WTC11 (cell line): ENCODE data around the gene ACSL4. TPM values are rescaled to one million over a fixed set of nuclear protein-coding genes. Genes with fewer than 3 reads are reported as not detected.
"Not testable (repeated sequence)": the region's sequence is repeated elsewhere in the genome, so short reads cannot be mapped to it uniquely, and the experiment has no call there.

ENCODE experiments used
- ATAC-seq: fragments of 200-7000 bp; cut with Tn5 transposase; 2 replicates; pipeline ENCODE4 v1.10.0; 2021; ENCODE audit warnings: mild to moderate bottlenecking, moderate library complexity
- CTCF ChIA-PET: fragments of 300-600 bp; sonication (Branson Sonifier 250); formaldehyde crosslinking; loops from one replicate; lab custom pipeline; 2021; ENCODE audit warnings: antibody characterized with exemption; lab: Charles Lee
- POLR2A ChIA-PET: fragments of 350-600 bp; sonication (Branson Sonifier 250); formaldehyde crosslinking; loops from one replicate; lab custom pipeline; 2021; ENCODE audit warnings: antibody characterized with exemption; lab: Charles Lee
- DNase-seq: peaks from one replicate; pipeline ENCODE4 v3.0.0; 2021; ENCODE audit warnings: low spot score
- H3K27ac Mint-ChIP-seq: 2 replicates; pipeline ENCODE4 v1.8.0; 2021; ENCODE audit warnings: mixed read lengths
- H3K27me3 Mint-ChIP-seq: 2 replicates; pipeline ENCODE4 v1.8.0; 2021; ENCODE audit warnings: low read depth, mild to moderate bottlenecking, moderate library complexity, mixed read lengths
- H3K36me3 Mint-ChIP-seq: 2 replicates; pipeline ENCODE4 v1.8.0; 2021; ENCODE audit warnings: mixed read lengths
- H3K4me1 Mint-ChIP-seq: 2 replicates; pipeline ENCODE4 v1.8.0; 2022; ENCODE audit warnings: mixed read lengths
- H3K4me3 Mint-ChIP-seq: 2 replicates; pipeline ENCODE4 v1.8.0; 2021; ENCODE audit warnings: mild to moderate bottlenecking, moderate library complexity, mixed read lengths
- H3K9me3 Mint-ChIP-seq: 2 replicates; pipeline ENCODE4 v1.8.0; 2021; ENCODE audit warnings: mixed read lengths
- ESRRA ChIP-seq: sonication (generic); formaldehyde crosslinking; IDR thresholded peaks from 2 replicates; pipeline ENCODE4 v1.8.1; 2022; ENCODE audit warnings: mild to moderate bottlenecking, missing genetic modification reagents, borderline replicate concordance
- FOXK1 ChIP-seq: sonication (generic); formaldehyde crosslinking; IDR thresholded peaks from 2 replicates; pipeline ENCODE4 v1.8.0; 2022; ENCODE audit warnings: mild to moderate bottlenecking, moderate library complexity, missing genetic modification reagents
- GTF2I ChIP-seq: fragments of 250-450 bp; sonication (Bioruptor Pico); conservative IDR thresholded peaks from 2 replicates; pipeline ENCODE4 v1.4.0; 2021; ENCODE audit warnings: mild to moderate bottlenecking
- KAT7 ChIP-seq: sonication (generic); formaldehyde crosslinking; IDR thresholded peaks from 2 replicates; pipeline ENCODE4 v1.8.1; 2023; ENCODE audit warnings: missing genetic modification reagents, mild to moderate bottlenecking, borderline replicate concordance
- MYBL2 ChIP-seq: sonication (generic); formaldehyde crosslinking; IDR thresholded peaks from 2 replicates; pipeline ENCODE4 v1.8.1; 2023; ENCODE audit warnings: mild to moderate bottlenecking, moderate library complexity, missing genetic modification reagents
- NFATC4 ChIP-seq: fragments of 250-450 bp; sonication (Bioruptor Pico); IDR thresholded peaks from 2 replicates; pipeline ENCODE4 v1.9.0; 2021; ENCODE audit warnings: mild to moderate bottlenecking
- NFYB ChIP-seq: sonication (generic); formaldehyde crosslinking; conservative IDR thresholded peaks from 2 replicates; pipeline ENCODE4 v1.8.0; 2022; ENCODE audit warnings: low read depth, missing genetic modification reagents
- NR1H2 ChIP-seq: sonication (generic); formaldehyde crosslinking; IDR thresholded peaks from 2 replicates; pipeline ENCODE4 v1.9.0; 2021; ENCODE audit warnings: mild to moderate bottlenecking, moderate library complexity, missing genetic modification reagents
- NR2C2 ChIP-seq: sonication (generic); formaldehyde crosslinking; IDR thresholded peaks from 2 replicates; pipeline ENCODE4 v1.8.0; 2022; ENCODE audit warnings: mild to moderate bottlenecking, missing genetic modification reagents
- PRRX2 ChIP-seq: fragments of 250-450 bp; sonication (Bioruptor Pico); IDR thresholded peaks from 2 replicates; pipeline ENCODE4 v1.8.0; 2021; ENCODE audit warnings: mild to moderate bottlenecking
- RELA ChIP-seq: sonication (generic); formaldehyde crosslinking; IDR thresholded peaks from 2 replicates; pipeline ENCODE4 v1.8.1; 2022; ENCODE audit warnings: missing genetic modification reagents, mild to moderate bottlenecking, borderline replicate concordance
- SMAD3 ChIP-seq: sonication (generic); formaldehyde crosslinking; IDR thresholded peaks from 2 replicates; pipeline ENCODE4 v1.8.0; 2022; ENCODE audit warnings: missing genetic modification reagents, mild to moderate bottlenecking, borderline replicate concordance
- TCF7 ChIP-seq: sonication (generic); formaldehyde crosslinking; IDR thresholded peaks from 2 replicates; pipeline ENCODE4 v1.8.0; 2022; ENCODE audit warnings: mild to moderate bottlenecking, low read depth, missing genetic modification reagents, moderate library complexity
- TEAD4 ChIP-seq: sonication (generic); formaldehyde crosslinking; IDR thresholded peaks from 2 replicates; pipeline ENCODE4 v1.8.0; 2022; ENCODE audit warnings: mild to moderate bottlenecking, missing genetic modification reagents
- ZBTB21 ChIP-seq: sonication (generic); formaldehyde crosslinking; IDR thresholded peaks from 2 replicates; pipeline ENCODE4 v1.8.1; 2023; ENCODE audit warnings: mild to moderate bottlenecking, missing genetic modification reagents, borderline replicate concordance
- ZNF121 ChIP-seq: sonication (generic); formaldehyde crosslinking; IDR thresholded peaks from 2 replicates; pipeline ENCODE4 v1.8.0; 2023; ENCODE audit warnings: missing genetic modification reagents
- ZNF232 ChIP-seq: sonication (generic); formaldehyde crosslinking; IDR thresholded peaks from 2 replicates; pipeline ENCODE4 v1.8.0; 2022; ENCODE audit warnings: mild to moderate bottlenecking, missing genetic modification reagents
- ZNF263 ChIP-seq: sonication (generic); formaldehyde crosslinking; IDR thresholded peaks from 2 replicates; pipeline ENCODE4 v1.8.1; 2022; ENCODE audit warnings: low read depth, mild to moderate bottlenecking, moderate library complexity, missing genetic modification reagents
- total RNA-seq: library from RNA; stranded (reverse); gene quantifications from 3 replicates; pipeline ENCODE4 v1.2.3, GENCODE V29; 2021
- TF ChIP-seq, protein P1 (sequence below): sonication (generic); formaldehyde crosslinking; IDR thresholded peaks from 2 replicates; pipeline ENCODE4 v1.8.0; 2022; ENCODE audit warnings: mild to moderate bottlenecking, missing genetic modification reagents
- TF ChIP-seq, protein P2 (sequence below): sonication (generic); formaldehyde crosslinking; IDR thresholded peaks from 2 replicates; pipeline ENCODE4 v1.8.1; 2022; ENCODE audit warnings: missing genetic modification reagents, borderline replicate concordance
- TF ChIP-seq, protein P3 (sequence below): sonication (generic); formaldehyde crosslinking; IDR thresholded peaks from 2 replicates; pipeline ENCODE4 v1.8.1; 2022; ENCODE audit warnings: mild to moderate bottlenecking, missing genetic modification reagents, moderate library complexity, borderline replicate concordance
- TF ChIP-seq, protein P4 (sequence below): sonication (generic); formaldehyde crosslinking; IDR thresholded peaks from 2 replicates; pipeline ENCODE4 v1.8.0; 2022; ENCODE audit warnings: mild to moderate bottlenecking, missing genetic modification reagents
- TF ChIP-seq, protein P5 (sequence below): fragments of 250-450 bp; sonication (Bioruptor Pico); IDR thresholded peaks from 2 replicates; pipeline ENCODE4 v1.9.0; 2021; ENCODE audit warnings: mild to moderate bottlenecking, borderline replicate concordance

The ACSL4 gene
- total RNA-seq, 1 experiment from 2014 or later = 57.7 TPM

DNA sequence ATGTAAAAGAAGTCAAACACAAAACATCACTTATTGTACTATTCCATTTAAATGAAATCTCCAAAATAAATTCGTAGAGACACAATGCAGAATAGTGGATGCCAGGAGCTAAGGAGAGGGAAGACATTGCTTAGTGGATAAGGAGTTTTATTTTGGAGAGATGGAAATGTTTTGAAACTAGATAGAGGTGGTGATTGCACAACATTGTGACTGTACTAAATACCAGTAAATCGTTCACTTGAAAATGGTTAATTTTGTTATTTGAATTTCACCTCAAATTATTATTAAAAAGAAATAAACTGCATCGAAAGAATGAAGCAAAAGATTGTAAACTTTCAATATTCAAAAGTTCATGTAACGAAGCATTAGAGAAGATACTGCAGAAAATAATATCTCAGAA, 9.7 kb upstream of the ACSL4 start:
- TF ChIP-seq, protein P1, sequence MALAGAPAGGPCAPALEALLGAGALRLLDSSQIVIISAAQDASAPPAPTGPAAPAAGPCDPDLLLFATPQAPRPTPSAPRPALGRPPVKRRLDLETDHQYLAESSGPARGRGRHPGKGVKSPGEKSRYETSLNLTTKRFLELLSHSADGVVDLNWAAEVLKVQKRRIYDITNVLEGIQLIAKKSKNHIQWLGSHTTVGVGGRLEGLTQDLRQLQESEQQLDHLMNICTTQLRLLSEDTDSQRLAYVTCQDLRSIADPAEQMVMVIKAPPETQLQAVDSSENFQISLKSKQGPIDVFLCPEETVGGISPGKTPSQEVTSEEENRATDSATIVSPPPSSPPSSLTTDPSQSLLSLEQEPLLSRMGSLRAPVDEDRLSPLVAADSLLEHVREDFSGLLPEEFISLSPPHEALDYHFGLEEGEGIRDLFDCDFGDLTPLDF = no peak
- TF ChIP-seq NR1H2 (CRISPR knock-in tag) = no peak
- TF ChIP-seq, protein P2, sequence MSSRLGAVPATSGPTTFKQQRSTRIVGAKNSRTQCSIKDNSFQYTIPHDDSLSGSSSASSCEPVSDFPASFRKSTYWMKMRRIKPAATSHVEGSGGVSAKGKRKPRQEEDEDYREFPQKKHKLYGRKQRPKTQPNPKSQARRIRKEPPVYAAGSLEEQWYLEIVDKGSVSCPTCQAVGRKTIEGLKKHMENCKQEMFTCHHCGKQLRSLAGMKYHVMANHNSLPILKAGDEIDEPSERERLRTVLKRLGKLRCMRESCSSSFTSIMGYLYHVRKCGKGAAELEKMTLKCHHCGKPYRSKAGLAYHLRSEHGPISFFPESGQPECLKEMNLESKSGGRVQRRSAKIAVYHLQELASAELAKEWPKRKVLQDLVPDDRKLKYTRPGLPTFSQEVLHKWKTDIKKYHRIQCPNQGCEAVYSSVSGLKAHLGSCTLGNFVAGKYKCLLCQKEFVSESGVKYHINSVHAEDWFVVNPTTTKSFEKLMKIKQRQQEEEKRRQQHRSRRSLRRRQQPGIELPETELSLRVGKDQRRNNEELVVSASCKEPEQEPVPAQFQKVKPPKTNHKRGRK (CRISPR knock-in tag) = no peak
- no peak for TF ChIP-seq PRRX2 (CRISPR knock-in tag)
- TF ChIP-seq, protein P3, sequence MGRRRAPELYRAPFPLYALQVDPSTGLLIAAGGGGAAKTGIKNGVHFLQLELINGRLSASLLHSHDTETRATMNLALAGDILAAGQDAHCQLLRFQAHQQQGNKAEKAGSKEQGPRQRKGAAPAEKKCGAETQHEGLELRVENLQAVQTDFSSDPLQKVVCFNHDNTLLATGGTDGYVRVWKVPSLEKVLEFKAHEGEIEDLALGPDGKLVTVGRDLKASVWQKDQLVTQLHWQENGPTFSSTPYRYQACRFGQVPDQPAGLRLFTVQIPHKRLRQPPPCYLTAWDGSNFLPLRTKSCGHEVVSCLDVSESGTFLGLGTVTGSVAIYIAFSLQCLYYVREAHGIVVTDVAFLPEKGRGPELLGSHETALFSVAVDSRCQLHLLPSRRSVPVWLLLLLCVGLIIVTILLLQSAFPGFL = no peak
- TF ChIP-seq GTF2I (CRISPR knock-in tag) = no peak
- TF ChIP-seq, protein P4, sequence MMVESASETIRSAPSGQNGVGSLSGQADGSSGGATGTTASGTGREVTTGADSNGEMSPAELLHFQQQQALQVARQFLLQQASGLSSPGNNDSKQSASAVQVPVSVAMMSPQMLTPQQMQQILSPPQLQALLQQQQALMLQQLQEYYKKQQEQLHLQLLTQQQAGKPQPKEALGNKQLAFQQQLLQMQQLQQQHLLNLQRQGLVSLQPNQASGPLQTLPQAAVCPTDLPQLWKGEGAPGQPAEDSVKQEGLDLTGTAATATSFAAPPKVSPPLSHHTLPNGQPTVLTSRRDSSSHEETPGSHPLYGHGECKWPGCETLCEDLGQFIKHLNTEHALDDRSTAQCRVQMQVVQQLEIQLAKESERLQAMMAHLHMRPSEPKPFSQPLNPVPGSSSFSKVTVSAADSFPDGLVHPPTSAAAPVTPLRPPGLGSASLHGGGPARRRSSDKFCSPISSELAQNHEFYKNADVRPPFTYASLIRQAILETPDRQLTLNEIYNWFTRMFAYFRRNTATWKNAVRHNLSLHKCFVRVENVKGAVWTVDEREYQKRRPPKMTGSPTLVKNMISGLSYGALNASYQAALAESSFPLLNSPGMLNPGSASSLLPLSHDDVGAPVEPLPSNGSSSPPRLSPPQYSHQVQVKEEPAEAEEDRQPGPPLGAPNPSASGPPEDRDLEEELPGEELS (CRISPR knock-in tag) = no peak
- TF ChIP-seq ZNF121 = no peak
- no peak for TF ChIP-seq TCF7 (CRISPR knock-in tag)
- TF ChIP-seq, protein P5, sequence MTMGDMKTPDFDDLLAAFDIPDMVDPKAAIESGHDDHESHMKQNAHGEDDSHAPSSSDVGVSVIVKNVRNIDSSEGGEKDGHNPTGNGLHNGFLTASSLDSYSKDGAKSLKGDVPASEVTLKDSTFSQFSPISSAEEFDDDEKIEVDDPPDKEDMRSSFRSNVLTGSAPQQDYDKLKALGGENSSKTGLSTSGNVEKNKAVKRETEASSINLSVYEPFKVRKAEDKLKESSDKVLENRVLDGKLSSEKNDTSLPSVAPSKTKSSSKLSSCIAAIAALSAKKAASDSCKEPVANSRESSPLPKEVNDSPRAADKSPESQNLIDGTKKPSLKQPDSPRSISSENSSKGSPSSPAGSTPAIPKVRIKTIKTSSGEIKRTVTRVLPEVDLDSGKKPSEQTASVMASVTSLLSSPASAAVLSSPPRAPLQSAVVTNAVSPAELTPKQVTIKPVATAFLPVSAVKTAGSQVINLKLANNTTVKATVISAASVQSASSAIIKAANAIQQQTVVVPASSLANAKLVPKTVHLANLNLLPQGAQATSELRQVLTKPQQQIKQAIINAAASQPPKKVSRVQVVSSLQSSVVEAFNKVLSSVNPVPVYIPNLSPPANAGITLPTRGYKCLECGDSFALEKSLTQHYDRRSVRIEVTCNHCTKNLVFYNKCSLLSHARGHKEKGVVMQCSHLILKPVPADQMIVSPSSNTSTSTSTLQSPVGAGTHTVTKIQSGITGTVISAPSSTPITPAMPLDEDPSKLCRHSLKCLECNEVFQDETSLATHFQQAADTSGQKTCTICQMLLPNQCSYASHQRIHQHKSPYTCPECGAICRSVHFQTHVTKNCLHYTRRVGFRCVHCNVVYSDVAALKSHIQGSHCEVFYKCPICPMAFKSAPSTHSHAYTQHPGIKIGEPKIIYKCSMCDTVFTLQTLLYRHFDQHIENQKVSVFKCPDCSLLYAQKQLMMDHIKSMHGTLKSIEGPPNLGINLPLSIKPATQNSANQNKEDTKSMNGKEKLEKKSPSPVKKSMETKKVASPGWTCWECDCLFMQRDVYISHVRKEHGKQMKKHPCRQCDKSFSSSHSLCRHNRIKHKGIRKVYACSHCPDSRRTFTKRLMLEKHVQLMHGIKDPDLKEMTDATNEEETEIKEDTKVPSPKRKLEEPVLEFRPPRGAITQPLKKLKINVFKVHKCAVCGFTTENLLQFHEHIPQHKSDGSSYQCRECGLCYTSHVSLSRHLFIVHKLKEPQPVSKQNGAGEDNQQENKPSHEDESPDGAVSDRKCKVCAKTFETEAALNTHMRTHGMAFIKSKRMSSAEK (CRISPR knock-in tag) = no peak
- no peak for TF ChIP-seq FOXK1 (CRISPR knock-in tag)
- TF ChIP-seq, all 79 proteins: peak for 0

DNA sequence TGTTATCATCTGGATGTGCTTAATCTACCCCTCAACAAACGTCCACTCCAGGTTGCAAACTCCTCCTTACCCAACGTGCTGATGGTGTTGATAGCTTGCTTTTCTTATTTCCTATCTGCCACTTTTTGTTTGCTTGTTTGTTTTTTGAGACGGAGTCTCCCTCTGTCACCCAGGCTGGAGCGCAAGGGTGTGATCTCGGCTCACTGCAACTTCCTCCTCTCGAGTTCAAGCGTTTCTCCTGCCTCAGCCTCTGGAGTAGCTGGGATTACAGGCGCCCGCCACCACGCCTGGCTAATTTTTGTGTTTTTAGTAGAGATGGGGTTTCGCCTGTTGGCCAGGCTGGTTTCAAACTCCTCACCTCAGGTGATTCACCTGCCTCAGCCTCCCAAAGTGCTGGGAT, 7.8 kb upstream of the ACSL4 start:
- H3K9me3 Mint-ChIP-seq, H3K27me3 Mint-ChIP-seq, H3K4me1 Mint-ChIP-seq, H3K4me3 Mint-ChIP-seq, ATAC-seq, DNase-seq, POLR2A ChIA-PET, H3K36me3 Mint-ChIP-seq, H3K27ac Mint-ChIP-seq: not testable (repeated sequence)
- CTCF ChIA-PET = interaction anchor here (0.6 kb wide), 1 partner anchor 1278 kb away, joined by 8 read pairs; no protein-coding TSS in a partner anchor

More for the DNA sequence above, 9.7 kb upstream of the ACSL4 start:
- CTCF ChIA-PET = interaction anchor here (1.4 kb wide), 1 partner anchor 114 kb away, joined by 5 read pairs; no protein-coding TSS in a partner anchor
- no peaks in the 10 kb centered on the region for H3K36me3 Mint-ChIP-seq
- no peak overlapping the region for H3K4me3 Mint-ChIP-seq
- H3K27ac Mint-ChIP-seq = no peak overlapping the region
- ATAC-seq (no peak), DNase-seq (no peak)
- POLR2A ChIA-PET = no interaction called here
- no peaks in the 10 kb centered on the region for H3K9me3 Mint-ChIP-seq
- H3K4me1 Mint-ChIP-seq = no peaks in the 10 kb centered on the region
- H3K27me3 Mint-ChIP-seq = no peaks in the 10 kb centered on the region

DNA sequence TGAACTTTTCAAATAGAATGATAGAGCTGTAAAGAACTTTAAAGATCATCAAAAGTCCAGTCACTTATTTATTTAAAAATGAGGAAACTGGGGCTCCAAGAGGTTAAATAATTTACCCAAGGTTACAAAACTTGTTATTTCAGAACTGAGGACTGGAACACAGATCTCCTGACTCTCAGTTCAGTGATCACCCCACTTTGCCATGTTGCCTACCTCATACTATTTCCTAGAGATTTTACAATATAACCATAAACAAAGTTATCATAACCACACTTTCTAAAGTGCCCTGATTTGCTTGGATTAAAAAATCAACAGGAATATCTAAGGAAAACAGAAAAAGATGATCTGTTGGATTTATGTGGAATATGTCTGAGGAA, 7.4 kb upstream of the ACSL4 start:
- no peak for DNase-seq
- TF ChIP-seq ZNF232 (no peak), RELA (CRISPR knock-in tag) (no peak), NFYB (CRISPR knock-in tag) (no peak), KAT7 (CRISPR knock-in tag) (no peak), ZBTB21 (no peak), ESRRA (CRISPR knock-in tag) (no peak), SMAD3 (no peak), NR2C2 (no peak), MYBL2 (CRISPR knock-in tag) (no peak), NFATC4 (no peak), TEAD4 (no peak), ZNF263 (CRISPR knock-in tag) (no peak)
- no peaks in the 10 kb centered on the region for H3K4me1 Mint-ChIP-seq
- no peak for ATAC-seq
- POLR2A ChIA-PET = no interaction called here
- no peaks in the 10 kb centered on the region for H3K27me3 Mint-ChIP-seq
- H3K4me3 Mint-ChIP-seq = no peak overlapping the region
- no peak overlapping the region for H3K27ac Mint-ChIP-seq
- no peaks in the 10 kb centered on the region for H3K9me3 Mint-ChIP-seq
- CTCF ChIA-PET = interaction anchor here (0.6 kb wide), 1 partner anchor 1279 kb away, joined by 8 read pairs; no protein-coding TSS in a partner anchor
- H3K36me3 Mint-ChIP-seq = no peaks in the 10 kb centered on the region
